Trophoblast cell (in vitro differentiated cells and primary cell): ENCODE results near the gene EP400.
A peak's percentile ranks its signal among the peaks of the same experiment; 100 is the strongest.

Experiments
- DNase-seq, 2 donors: peaks; one replicate each; pipeline ENCODE4 v3.0.0-alpha.2; 2016
- H2AFZ ChIP-seq: 2 replicates; pipeline ENCODE4 v1.6.1; 2013; ENCODE audit warnings: low read length, moderate library complexity, mild to moderate bottlenecking; ENCODE audit not compliant: insufficient read depth, poor library complexity
- H2AK5ac ChIP-seq: 2 replicates; pipeline ENCODE4 v1.6.1; 2013; ENCODE audit warnings: mild to moderate bottlenecking, low read length
- H2BK120ac ChIP-seq: 2 replicates; pipeline ENCODE4 v1.6.1; 2013; ENCODE audit warnings: low read length, mild to moderate bottlenecking, moderate library complexity; ENCODE audit not compliant: insufficient read depth, poor library complexity
- H2BK12ac ChIP-seq: 2 replicates; pipeline ENCODE4 v1.6.1; 2013; ENCODE audit warnings: mild to moderate bottlenecking, low read length, moderate library complexity
- H2BK5ac ChIP-seq: 2 replicates; pipeline ENCODE4 v1.6.1; 2013; ENCODE audit warnings: low read length, low read depth, moderate library complexity, mild to moderate bottlenecking; ENCODE audit not compliant: poor library complexity
- H3K14ac ChIP-seq: 2 replicates; pipeline ENCODE4 v1.6.1; 2013; ENCODE audit warnings: mild to moderate bottlenecking, low read length
- H3K18ac ChIP-seq: 2 replicates; pipeline ENCODE4 v1.6.1; 2013; ENCODE audit warnings: mild to moderate bottlenecking, low read length
- H3K23ac ChIP-seq: 2 replicates; pipeline ENCODE4 v1.6.1; 2013; ENCODE audit warnings: low read length
- H3K27ac ChIP-seq: 2 replicates; pipeline ENCODE4 v1.5.1; 2013; ENCODE audit warnings: low read depth, mild to moderate bottlenecking, inconsistent platforms, low read length, moderate library complexity
- H3K27me3 ChIP-seq: 2 replicates; pipeline ENCODE4 v1.6.1; 2013; ENCODE audit warnings: inconsistent platforms, mild to moderate bottlenecking, low read length, moderate library complexity; ENCODE audit not compliant: insufficient read depth
- H3K36me3 ChIP-seq, 2 experiments: 1 replicate in 1 of 2; 2 replicates in 1 of 2; pipeline ENCODE4 v1.6.1; 2013; ENCODE audit warnings: low read length in 2 of 2, mild to moderate bottlenecking in 2 of 2, moderate library complexity in 1 of 2; ENCODE audit not compliant: insufficient read depth in 2 of 2, control insufficient read depth in 1 of 2
- H3K4ac ChIP-seq: 2 replicates; pipeline ENCODE4 v1.6.1; 2013; ENCODE audit warnings: low read depth, mild to moderate bottlenecking, low read length, moderate library complexity
- H3K4me1 ChIP-seq, 2 experiments: 1 replicate in 1 of 2; 2 replicates in 1 of 2; pipeline ENCODE4 v1.6.1; 2013; ENCODE audit warnings: low read length in 2 of 2, mild to moderate bottlenecking in 2 of 2, moderate library complexity in 1 of 2; ENCODE audit not compliant: insufficient read depth in 2 of 2, control insufficient read depth in 1 of 2
- H3K4me2 ChIP-seq: 2 replicates; pipeline ENCODE4 v1.6.1; 2013; ENCODE audit warnings: inconsistent platforms, mild to moderate bottlenecking, low read length, moderate library complexity
- H3K4me3 ChIP-seq: 2 replicates; pipeline ENCODE4 v1.5.1; 2013; ENCODE audit warnings: mild to moderate bottlenecking, low read depth, low read length, inconsistent platforms
- H3K79me1 ChIP-seq: one replicate; pipeline ENCODE4 v1.6.1; 2013; ENCODE audit warnings: low read length
- H3K79me2 ChIP-seq: 2 replicates; pipeline ENCODE4 v1.6.1; 2013; ENCODE audit warnings: low read length, mild to moderate bottlenecking; ENCODE audit not compliant: control insufficient read depth, insufficient read depth, poor library complexity
- H3K9ac ChIP-seq: 2 replicates; pipeline ENCODE4 v1.6.1; 2013; ENCODE audit warnings: mild to moderate bottlenecking, low read length
- H3K9me3 ChIP-seq: 2 replicates; pipeline ENCODE4 v1.6.1; 2013; ENCODE audit warnings: low read depth, mild to moderate bottlenecking, control low read depth, inconsistent platforms, low read length; ENCODE audit not compliant: insufficient read depth
- H4K12ac ChIP-seq: 2 replicates; pipeline ENCODE4 v1.6.1; 2013; ENCODE audit warnings: low read depth, mild to moderate bottlenecking, low read length, moderate library complexity
- H4K8ac ChIP-seq: 2 replicates; pipeline ENCODE4 v1.6.1; 2013; ENCODE audit warnings: low read depth, mild to moderate bottlenecking, low read length, moderate library complexity
- H4K91ac ChIP-seq: one replicate; pipeline ENCODE4 v1.6.1; 2013; ENCODE audit warnings: low read depth, mild to moderate bottlenecking, low read length, moderate library complexity
- WGBS: extraction: QIAGEN DNeasy Blood & Tissue Kit; methylation state at CpG from one replicate; pipeline ENCODE4 v1.1.7; 2013; ENCODE audit warnings: missing lambda C conversion rate; ENCODE audit not compliant: insufficient read length, insufficient coverage; ENCODE audit errors: extremely low coverage; 5-methylcytosine and 5-hydroxymethylcytosine counted together

The EP400 gene

GRCh38 chr12:131962069-131962468 is 12.3 kb downstream of the EP400 start:
- no peak overlapping the region for H3K27ac ChIP-seq
- no peak overlapping the region for H2AFZ ChIP-seq
- no peak overlapping the region for H2BK120ac ChIP-seq
- no peaks in the 10 kb centered on the region for H3K79me1 ChIP-seq
- H4K8ac ChIP-seq, result no peak overlapping the region
- H2BK12ac ChIP-seq, result no peak overlapping the region
- peak overlapping the region; percentile 78 for H3K4ac ChIP-seq
- peak overlapping the region; percentile 59 for H3K9ac ChIP-seq
- no peak overlapping the region for H2BK5ac ChIP-seq
- H2AK5ac ChIP-seq, result no peak overlapping the region
- no peak overlapping the region for H3K14ac ChIP-seq
- peaks cover 6 to 8% of the 10 kb centered on the region in 2 experiments for H3K36me3 ChIP-seq
- H3K4me1 ChIP-seq, result peaks cover 0 to 2% of the 10 kb centered on the region in 2 experiments
- no peak for DNase-seq
- peaks cover 2% of the 10 kb centered on the region for H3K79me2 ChIP-seq
- no peak overlapping the region for H3K4me3 ChIP-seq
- no peak overlapping the region for H4K91ac ChIP-seq
- no peak overlapping the region for H4K12ac ChIP-seq
- no peak overlapping the region for H3K4me2 ChIP-seq
- WGBS, result no CpG with 5 or more reads among the region's 8 CpGs
- H3K18ac ChIP-seq, result no peak overlapping the region
- H3K27me3 ChIP-seq, result no peaks in the 10 kb centered on the region
- no peaks in the 10 kb centered on the region for H3K9me3 ChIP-seq
- H3K23ac ChIP-seq, result no peak overlapping the region

GRCh38 chr12:131963381-131963780 is 13.6 kb downstream of the EP400 start:
- Histone ChIP-seq H3K27ac (no peak overlapping the region), H2AK5ac (no peak overlapping the region), H3K4me3 (no peak overlapping the region), H2BK12ac (no peak overlapping the region), H3K9me3 (no peaks in the 10 kb centered on the region), H3K4me1 (peaks cover 0 to 2% of the 10 kb centered on the region in 2 experiments), H3K14ac (no peak overlapping the region), H3K79me1 (no peaks in the 10 kb centered on the region), H3K23ac (no peak overlapping the region), H2BK120ac (no peak overlapping the region), H4K12ac (no peak overlapping the region), H3K79me2 (peaks cover 2% of the 10 kb centered on the region), H3K4me2 (no peak overlapping the region), H3K9ac (no peak overlapping the region), H4K91ac (no peak overlapping the region), H2BK5ac (no peak overlapping the region), H2AFZ (no peak overlapping the region), H4K8ac (no peak overlapping the region), H3K27me3 (no peaks in the 10 kb centered on the region), H3K18ac (no peak overlapping the region), H3K36me3 (peaks cover 6 to 8% of the 10 kb centered on the region in 2 experiments), H3K4ac (no peak overlapping the region)
- no peak for DNase-seq
- 100% methylated on average over 1 of the region's 4 CpGs for WGBS

GRCh38 chr12:131965073-131965472 is 15.3 kb downstream of the EP400 start:
- H3K4me2 ChIP-seq, result no peak overlapping the region
- H3K4me1 ChIP-seq, result no peaks in the 10 kb centered on the region
- no peak overlapping the region for H2BK120ac ChIP-seq
- H3K23ac ChIP-seq, result no peak overlapping the region
- no peak overlapping the region for H4K91ac ChIP-seq
- no peak overlapping the region for H3K4ac ChIP-seq
- H2AK5ac ChIP-seq, result no peak overlapping the region
- H3K79me2 ChIP-seq, result peaks cover under 1% of the 10 kb centered on the region
- H4K8ac ChIP-seq, result no peak overlapping the region
- H2BK5ac ChIP-seq, result no peak overlapping the region
- H3K18ac ChIP-seq, result no peak overlapping the region
- H2AFZ ChIP-seq, result no peak overlapping the region
- DNase-seq, result no peak
- no peaks in the 10 kb centered on the region for H3K9me3 ChIP-seq
- no peak overlapping the region for H3K14ac ChIP-seq
- H3K9ac ChIP-seq, result no peak overlapping the region
- H3K4me3 ChIP-seq, result no peak overlapping the region
- WGBS, result no CpG with 5 or more reads among the region's 2 CpGs
- H3K79me1 ChIP-seq, result no peaks in the 10 kb centered on the region
- H4K12ac ChIP-seq, result no peak overlapping the region
- H3K27me3 ChIP-seq, result no peaks in the 10 kb centered on the region
- H3K27ac ChIP-seq, result no peak overlapping the region
- peaks cover 6 to 8% of the 10 kb centered on the region in 2 experiments for H3K36me3 ChIP-seq
- H2BK12ac ChIP-seq, result no peak overlapping the region

- Histone ChIP-seq H2AFZ (no peak overlapping the region), H3K9me3 (no peaks in the 10 kb centered on the region), H2BK5ac (no peak overlapping the region), H4K12ac (no peak overlapping the region), H3K4me3 (no peak overlapping the region), H3K36me3 (peaks cover 0 to 8% of the 10 kb centered on the region in 2 experiments), H3K23ac (no peak overlapping the region), H3K27me3 (no peaks in the 10 kb centered on the region), H3K27ac (no peak overlapping the region), H3K79me2 (peaks cover 2% of the 10 kb centered on the region), H3K14ac (no peak overlapping the region), H4K8ac (no peak overlapping the region), H3K9ac (no peak overlapping the region), H3K4me2 (no peak overlapping the region), H3K18ac (no peak overlapping the region), H2BK12ac (no peak overlapping the region), H3K4ac (no peak overlapping the region), H3K79me1 (no peaks in the 10 kb centered on the region), H2BK120ac (no peak overlapping the region), H2AK5ac (no peak overlapping the region), H3K4me1 (no peaks in the 10 kb centered on the region), H4K91ac (no peak overlapping the region)
- no CpG with 5 or more reads among the region's 1 CpG for WGBS
- DNase-seq, result no peak
Observed at GRCh38 chr12:131971226-131971625, 21.5 kb downstream of the EP400 start.
